ENCODE data around the gene ERFE. TPM values are rescaled to one million over a fixed set of nuclear protein-coding genes. Genes with fewer than 3 reads are reported as not detected.
A peak's percentile ranks its signal among the peaks of the same experiment; 100 is the strongest.

The ERFE gene
- total and polyA plus RNA-seq, 2 of the 13 experiments (the other 11 are each of a cell fraction or from before 2014, with no cell fraction given) = 0.09 TPM; not detected in 1

DNA sequence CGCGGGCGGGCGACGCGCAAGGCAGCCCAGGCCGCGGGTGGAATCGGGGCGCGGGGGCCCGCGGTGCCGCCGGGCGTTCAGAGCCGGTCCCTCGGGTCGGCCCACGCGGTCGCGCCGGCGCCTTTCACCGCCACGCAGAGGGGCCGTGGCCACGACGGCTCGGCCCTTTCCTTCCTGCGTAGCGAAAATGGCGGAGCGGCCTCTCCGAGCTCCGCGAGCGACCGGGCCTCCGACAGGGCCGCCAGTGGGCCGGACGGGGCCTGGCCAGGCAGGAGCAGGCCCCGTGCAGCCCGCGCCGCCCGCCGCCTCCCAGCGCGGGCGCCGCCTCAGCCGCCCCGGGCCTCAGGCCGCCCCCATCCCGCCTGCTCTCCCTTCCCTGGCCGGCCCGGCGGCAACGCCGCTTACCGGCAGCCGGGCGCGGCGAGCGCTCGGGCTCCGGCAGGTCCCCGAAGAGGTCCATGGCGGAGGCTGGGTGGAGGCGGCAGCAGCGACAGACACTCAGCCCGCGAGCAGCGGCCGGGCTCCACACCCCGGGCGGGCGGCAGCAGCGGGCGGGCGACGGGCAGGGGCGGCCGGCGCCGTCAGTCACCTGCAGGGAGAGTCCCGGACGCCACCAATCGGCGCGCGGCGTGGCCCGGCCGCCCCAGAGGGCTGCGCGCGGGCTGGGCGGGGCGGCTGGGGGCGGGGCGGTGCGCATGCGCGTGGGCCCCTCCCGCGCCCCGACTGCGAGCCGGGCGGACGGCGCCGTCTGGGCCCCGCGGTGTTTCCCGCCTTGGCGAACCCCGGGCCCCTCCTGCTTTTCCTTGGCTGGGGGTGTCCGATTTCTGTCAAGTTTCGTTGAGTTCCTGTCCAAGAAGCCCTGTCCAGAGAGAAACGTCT, 44.6 kb downstream of the ERFE start, which contains the start of gene ILKAP (continued):
- no peak; the same call in 1 of the 2 replicates for TF ChIP-seq ZNF318 (CRISPR knock-in tag; IDR thresholded peaks at IDR 0.05)
- TF ChIP-seq DMAP1 (CRISPR knock-in tag; IDR thresholded peaks at IDR 0.05) = peak; percentile 52; the same call in 1 of the 2 replicates
- TF ChIP-seq HOXA9 (CRISPR knock-in tag; IDR thresholded peaks at IDR 0.05; ENCODE audit: borderline replicate concordance) = no peak
- peak; percentile 81 for TF ChIP-seq SAP130 (CRISPR knock-in tag; IDR thresholded peaks at IDR 0.05; ENCODE audit: low read depth)
- TF ChIP-seq WIZ (CRISPR knock-in tag; IDR thresholded peaks at IDR 0.05) = no peak
- no peak for TF ChIP-seq ZSCAN9 (CRISPR knock-in tag; IDR thresholded peaks at IDR 0.05; ENCODE audit: borderline replicate concordance)
- TF ChIP-seq TBX3 (IDR thresholded peaks at IDR 0.05; ENCODE audit: borderline replicate concordance) = no peak
- TF ChIP-seq SP5 (CRISPR knock-in tag; IDR thresholded peaks at IDR 0.05; ENCODE audit: borderline replicate concordance, low read depth) = peak; percentile 44
- no peak for TF ChIP-seq HOXA5 (CRISPR knock-in tag; IDR thresholded peaks at IDR 0.05)
- TF ChIP-seq HMGXB3 (CRISPR knock-in tag; IDR thresholded peaks at IDR 0.05; ENCODE audit: borderline replicate concordance) = no peak
- TF ChIP-seq ISX (CRISPR knock-in tag; conservative IDR thresholded peaks at IDR 0.05) = 0 out of 2 replicates have a peak, but pooled peaks have one; percentile 41
- TF ChIP-seq POLR2A (IDR thresholded peaks at IDR 0.05; ENCODE audit: insufficient read depth in 1 of 2, low read depth in 2 of 2, low read length in 2 of 2) = peak; percentile 65 to 85
- peak; percentile 59; the same call in 1 of the 2 replicates for TF ChIP-seq ZNF574 (CRISPR knock-in tag; IDR thresholded peaks at IDR 0.05)
- 0 out of 2 replicates have a peak, but pooled peaks have one; percentile 20 for TF ChIP-seq ZNF83 (CRISPR knock-in tag; IDR thresholded peaks at IDR 0.05; ENCODE audit: borderline replicate concordance)

Measured in HepG2 (cell line).